Spleen (tissue), 11 donors: ENCODE results near the gene PAXX. TPM values are rescaled to one million over a fixed set of nuclear protein-coding genes. Genes with fewer than 3 reads are reported as not detected.
A peak's percentile ranks its signal among the peaks of the same experiment; 100 is the strongest.

Experiments
- DNase-seq: peaks from one replicate; pipeline ENCODE4 v3.0.0-alpha.2; 2020
- H3K27ac ChIP-seq, 8 donors: fragments of 200-600 bp; sonication (generic) in 7 of 8; 1 replicate in 4 of 8; 2 replicates in 4 of 8; pipeline versions ENCODE4 v1.5.0 to v1.8.0; 2016 to 2021; ENCODE audit warnings: inconsistent platforms in 4 of 8, mild to moderate bottlenecking in 4 of 8, moderate library complexity in 1 of 8
- H3K27me3 ChIP-seq, 7 donors: fragments of 200-600 bp; sonication (generic) in 6 of 7; replicated peaks in 1 of 7; 1 replicate in 4 of 7; 2 replicates in 3 of 7; pipeline versions ENCODE4 v1.5.0 to v1.8.0; 2016 to 2021; ENCODE audit warnings: inconsistent platforms in 3 of 7, mild to moderate bottlenecking in 1 of 7
- H3K36me3 ChIP-seq, 6 donors: fragments of 200-600 bp; sonication (generic) in 5 of 6; 1 replicate in 4 of 6; 2 replicates in 2 of 6; pipeline versions ENCODE4 v1.5.0 to v1.8.0; 2016 to 2021; ENCODE audit warnings: inconsistent platforms in 2 of 6
- H3K4me1 ChIP-seq, 6 donors: fragments of 200-600 bp; sonication (generic) in 5 of 6; 1 replicate in 3 of 6; 2 replicates in 3 of 6; pipeline versions ENCODE4 v1.5.0 to v1.8.0; 2016 to 2021; ENCODE audit warnings: inconsistent platforms in 3 of 6
- H3K4me3 ChIP-seq, 8 donors: fragments of 200-600 bp; sonication (generic) in 7 of 8; 1 replicate in 4 of 8; 2 replicates in 4 of 8; pipeline versions ENCODE4 v1.5.0 to v1.8.0; 2016 to 2021; ENCODE audit warnings: inconsistent platforms in 4 of 8, mild to moderate bottlenecking in 4 of 8, moderate library complexity in 2 of 8
- H3K9me3 ChIP-seq, 8 donors: fragments of 200-600 bp; sonication (generic) in 7 of 8; 1 replicate in 4 of 8; 2 replicates in 4 of 8; pipeline versions ENCODE4 v1.5.0 to v1.8.0; 2016 to 2021; ENCODE audit warnings: inconsistent platforms in 4 of 8
- POLR2A ChIP-seq, 3 donors: fragments of 450-650 bp; IDR thresholded peaks; one replicate each; pipeline ENCODE4 v1.5.1; 2017; ENCODE audit warnings: antibody characterized with exemption in 3 of 3, mild to moderate bottlenecking in 1 of 3
- POLR2AphosphoS5 ChIP-seq, 3 donors: sonication (generic); formaldehyde crosslinking; IDR thresholded peaks; one replicate each; pipeline ENCODE4 v1.5.1; 2017; ENCODE audit warnings: antibody characterized with exemption in 3 of 3
- WGBS, 5 donors: extraction: QIAGEN DNeasy Blood & Tissue Kit in 3 of 5; methylation state at CpG; one replicate each; pipeline versions ENCODE4 v1.1.5 to v1.1.7; 2013 to 2018; 5-methylcytosine and 5-hydroxymethylcytosine counted together
- intact Hi-C: fragments of 100-400 bp; cut with DNase I; formaldehyde crosslinking; loops from one replicate; pipeline ENCODE4 v1.15.0; 2023; ENCODE audit warnings: low total_unique reads
- polyA plus RNA-seq, 3 donors: library from polyadenylated mRNA; stranded (reverse); fragments of 200-250 nt; gene quantifications; one replicate each; pipeline ENCODE4 v1.2.1, GENCODE V29; 2013
- total RNA-seq, 7 donors: library from RNA; depleted of rRNA in 3 of 7; stranded (reverse); fragments of >200 nt in 3 of 7; fragmentation: NEBNext Ultra II Directional in 4 of 7; extraction: Animal tissue kit (Norgen Biotek cat#: 25700) in 4 of 7; gene quantifications; one replicate each; pipeline versions ENCODE4 v1.1.0 to v1.2.1, GENCODE V29; 2016 to 2021
- TF ChIP-seq, protein P1 (sequence below), 11 experiments: fragments of 200-600 bp in 7 of 11; fragments of 450-650 bp in 4 of 11; sonication (generic) in 4 of 11; IDR thresholded peaks in 8 of 11; conservative IDR thresholded peaks in 3 of 11; 1 replicate in 7 of 11; 2 replicates in 4 of 11; pipeline versions ENCODE4 v1.4.0 to v1.8.0; 2016 to 2021; ENCODE audit warnings: antibody characterized with exemption in 11 of 11, inconsistent platforms in 4 of 11, mild to moderate bottlenecking in 1 of 11
- donor health status: healthy with polysubstance abuse.
- donor health status: DM: no; HTN: no; CAD: no; lungs with moderate emphysema.
- donor health status: DM: no; HTN: no; CAD: no.
- donor health status: Bipolar disorder and iron deficiency.
- donor health status: healthy.
- donor health status: DM: no; HTN: no; CAD: no.
- donor health status: DM: yes; HTN: yes; CAD: no.

PAXX gene
- total and polyA plus RNA-seq, 10 donors, result 51.3 to 264 (median 66.2) TPM

DNA sequence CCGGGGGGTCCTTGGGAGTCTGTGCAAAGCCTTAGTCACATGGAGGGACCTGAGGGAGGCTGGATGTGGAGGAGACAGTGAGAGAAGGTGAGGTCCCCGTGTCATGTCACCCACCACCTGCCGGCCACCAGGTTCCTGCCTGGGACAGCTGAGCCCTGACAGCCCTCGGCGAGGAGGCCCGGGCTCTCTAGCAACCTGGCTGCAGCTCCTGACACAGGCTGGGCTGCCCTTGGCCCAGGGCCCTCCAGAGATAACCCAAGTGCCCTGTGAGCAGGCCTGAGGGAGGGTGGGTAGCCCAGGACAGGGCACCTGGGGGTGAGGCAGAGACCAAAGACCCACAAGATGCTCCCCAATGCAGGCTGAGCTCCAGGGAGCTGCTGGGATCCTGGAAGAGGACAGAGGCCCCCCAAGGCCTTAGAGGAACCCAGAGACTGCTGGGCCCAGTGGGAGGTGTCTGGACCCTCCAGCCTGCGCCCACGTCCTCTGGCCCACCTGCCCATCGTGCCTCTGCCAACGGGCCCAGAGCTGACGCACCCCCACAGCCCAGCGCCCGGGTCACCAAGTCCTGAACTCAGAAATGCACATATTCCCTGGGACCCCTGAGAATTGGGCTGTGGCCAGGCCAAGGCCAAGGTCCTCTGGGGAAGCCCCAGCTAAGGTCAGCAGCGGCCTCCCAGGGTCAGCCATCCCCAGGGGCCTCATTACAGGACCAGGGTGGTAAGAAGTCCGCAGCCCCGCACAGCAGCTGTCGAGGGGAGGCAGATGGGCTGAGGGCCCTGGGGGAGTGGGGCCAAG, 23.7 kb upstream of the PAXX start:
- 69 to 92% (median 81%) methylated on average over 11 to 17 of the region's 17 CpGs for WGBS, 5 donors
- TF ChIP-seq POLR2AphosphoS5 (IDR thresholded peaks at IDR 0.05), result no peak
- TF ChIP-seq, protein P1, sequence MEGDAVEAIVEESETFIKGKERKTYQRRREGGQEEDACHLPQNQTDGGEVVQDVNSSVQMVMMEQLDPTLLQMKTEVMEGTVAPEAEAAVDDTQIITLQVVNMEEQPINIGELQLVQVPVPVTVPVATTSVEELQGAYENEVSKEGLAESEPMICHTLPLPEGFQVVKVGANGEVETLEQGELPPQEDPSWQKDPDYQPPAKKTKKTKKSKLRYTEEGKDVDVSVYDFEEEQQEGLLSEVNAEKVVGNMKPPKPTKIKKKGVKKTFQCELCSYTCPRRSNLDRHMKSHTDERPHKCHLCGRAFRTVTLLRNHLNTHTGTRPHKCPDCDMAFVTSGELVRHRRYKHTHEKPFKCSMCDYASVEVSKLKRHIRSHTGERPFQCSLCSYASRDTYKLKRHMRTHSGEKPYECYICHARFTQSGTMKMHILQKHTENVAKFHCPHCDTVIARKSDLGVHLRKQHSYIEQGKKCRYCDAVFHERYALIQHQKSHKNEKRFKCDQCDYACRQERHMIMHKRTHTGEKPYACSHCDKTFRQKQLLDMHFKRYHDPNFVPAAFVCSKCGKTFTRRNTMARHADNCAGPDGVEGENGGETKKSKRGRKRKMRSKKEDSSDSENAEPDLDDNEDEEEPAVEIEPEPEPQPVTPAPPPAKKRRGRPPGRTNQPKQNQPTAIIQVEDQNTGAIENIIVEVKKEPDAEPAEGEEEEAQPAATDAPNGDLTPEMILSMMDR (IDR thresholded peaks at IDR 0.05 in 8 of 11, conservative IDR thresholded peaks at IDR 0.05 in 3 of 11), result no peak
- TF ChIP-seq POLR2A (IDR thresholded peaks at IDR 0.05), result no peak
- DNase-seq, result no peak
- Histone ChIP-seq H3K4me1 (peaks cover 10 to 52% (median 39%) of the 10 kb centered on the region in 6 donors), H3K36me3 (no peaks in the 10 kb centered on the region), H3K27me3 (peaks cover 0 to 4% (median 0%) of the 10 kb centered on the region in 7 donors), H3K4me3 (no peak overlapping the region), H3K27ac (no peak overlapping the region), H3K9me3 (no peaks in the 10 kb centered on the region)
- intact Hi-C loops, result no loop called here

DNA sequence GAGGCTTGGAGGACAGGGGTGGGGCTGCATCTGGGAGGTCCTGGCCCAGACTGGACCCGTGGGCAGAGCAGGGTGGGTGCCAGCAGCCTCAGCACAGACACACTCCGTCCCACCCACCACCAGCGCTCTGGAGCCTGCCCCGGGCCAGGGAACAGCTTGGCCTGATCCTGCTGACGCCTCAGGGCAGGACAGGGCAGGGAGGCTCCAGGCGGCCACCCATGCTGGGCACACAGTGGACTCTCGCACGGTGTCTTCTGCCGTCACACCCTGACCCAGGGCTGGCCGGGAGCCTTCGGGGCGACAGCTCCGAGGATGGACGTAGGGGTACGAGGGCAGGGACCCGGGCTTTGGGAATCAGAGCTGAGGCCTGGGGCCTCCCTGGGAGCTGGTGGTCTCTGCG, 23.1 kb upstream of the PAXX start:
- intact Hi-C loops, result no loop called here
- TF ChIP-seq, protein P1 (IDR thresholded peaks at IDR 0.05 in 8 of 11, conservative IDR thresholded peaks at IDR 0.05 in 3 of 11), result no peak
- TF ChIP-seq POLR2AphosphoS5 (IDR thresholded peaks at IDR 0.05), result peak in 2 of 3 donors; percentile 33 to 37
- Histone ChIP-seq H3K4me3 (no peak overlapping the region), H3K27me3 (peaks cover 0 to 4% (median 0%) of the 10 kb centered on the region in 7 donors), H3K9me3 (no peaks in the 10 kb centered on the region), H3K36me3 (no peaks in the 10 kb centered on the region), H3K27ac (no peak overlapping the region), H3K4me1 (peaks cover 10 to 55% (median 40%) of the 10 kb centered on the region in 6 donors)
- WGBS, 5 donors, result 84 to 95% (median 87%) methylated on average over 12 to 17 of the region's 17 CpGs
- DNase-seq, result no peak

DNA sequence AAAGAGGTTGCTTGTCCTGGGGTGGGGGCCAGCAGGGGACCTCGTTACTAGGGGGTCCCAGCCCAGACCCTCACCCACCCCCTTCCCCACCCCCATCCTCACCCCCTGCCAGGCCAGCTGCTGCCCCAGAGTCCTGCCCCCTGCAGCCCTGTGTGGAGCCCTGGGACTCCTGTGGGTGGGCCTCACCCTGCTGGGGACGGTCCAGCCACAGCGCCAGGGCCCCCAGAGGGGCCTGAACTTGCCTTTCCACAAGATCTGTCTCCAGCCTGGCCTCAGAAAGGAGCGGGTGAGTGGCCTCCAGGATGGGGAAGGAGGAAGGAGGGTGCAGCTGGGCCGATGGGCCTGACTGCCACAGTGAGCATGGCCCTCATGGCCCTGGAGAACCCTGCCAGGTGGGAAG, 22.4 kb upstream of the PAXX start:
- 58 to 77% (median 72%) methylated on average over 3 to 5 of the region's 5 CpGs for WGBS, 5 donors
- peaks cover 10 to 55% (median 38%) of the 10 kb centered on the region in 6 donors for H3K4me1 ChIP-seq
- no peaks in the 10 kb centered on the region for H3K9me3 ChIP-seq
- no peak overlapping the region for H3K27ac ChIP-seq
- intact Hi-C loops, result no loop called here
- TF ChIP-seq, protein P1 (IDR thresholded peaks at IDR 0.05 in 8 of 11, conservative IDR thresholded peaks at IDR 0.05 in 3 of 11), result no peak
- TF ChIP-seq POLR2AphosphoS5 (IDR thresholded peaks at IDR 0.05) (no peak), POLR2A (IDR thresholded peaks at IDR 0.05) (no peak)
- H3K4me3 ChIP-seq, result no peak overlapping the region
- peaks cover 0 to 4% (median 0%) of the 10 kb centered on the region in 7 donors for H3K27me3 ChIP-seq
- no peaks in the 10 kb centered on the region for H3K36me3 ChIP-seq
- no peak for DNase-seq

DNA sequence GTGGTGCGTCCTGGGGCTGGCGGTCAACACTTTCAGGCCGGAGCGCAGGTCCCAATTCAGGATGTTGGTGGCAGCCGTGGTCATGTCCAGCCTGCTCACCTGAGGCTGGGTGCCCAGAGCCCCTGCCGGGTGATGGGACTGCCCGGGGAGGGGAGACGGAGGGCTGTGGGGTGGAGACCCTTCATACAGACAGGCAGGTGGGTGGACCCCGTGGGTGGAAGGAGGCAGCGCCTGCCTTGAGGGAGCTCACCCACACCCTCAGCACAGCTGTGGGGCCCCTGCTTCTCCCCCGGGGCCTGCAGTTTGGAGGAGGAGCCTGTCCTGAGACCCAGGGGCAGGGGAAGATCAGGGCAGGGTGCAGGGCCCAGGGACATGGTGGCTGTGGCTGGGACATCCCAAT, 21.9 kb upstream of the PAXX start:
- H3K27ac ChIP-seq, result no peak overlapping the region
- 71 to 81% (median 77%) methylated on average over 5 to 11 of the region's 11 CpGs for whole genome bisulfite sequencing, 5 donors
- H3K4me1 ChIP-seq, result peaks cover 16 to 60% (median 40%) of the 10 kb centered on the region in 6 donors
- H3K36me3 ChIP-seq, result no peaks in the 10 kb centered on the region
- no peak overlapping the region for H3K4me3 ChIP-seq
- no peaks in the 10 kb centered on the region for H3K9me3 ChIP-seq
- no peak for DNase-seq
- H3K27me3 ChIP-seq, result peaks cover 0 to 5% (median 0%) of the 10 kb centered on the region in 7 donors
- intact Hi-C loops, result no loop called here
- TF ChIP-seq, protein P1 (IDR thresholded peaks at IDR 0.05 in 8 of 11, conservative IDR thresholded peaks at IDR 0.05 in 3 of 11), result no peak
- TF ChIP-seq POLR2A (IDR thresholded peaks at IDR 0.05), result no peak
- no peak for TF ChIP-seq POLR2AphosphoS5 (IDR thresholded peaks at IDR 0.05)
